Fibroblast of lung (primary cell): ENCODE data around the gene GAS7.

Source experiments
- CTCF ChIP-seq, 2 donors: IDR thresholded peaks in 1 of 2; conservative IDR thresholded peaks in 1 of 2; 1 replicate in 1 of 2; 2 replicates in 1 of 2; pipeline ENCODE4 v1.5.1; 2011 to 2012; ENCODE audit warnings: low read length in 2 of 2, control low read depth in 1 of 2, inconsistent platforms in 1 of 2, low read depth in 1 of 2, mild to moderate bottlenecking in 1 of 2
- EZH2 ChIP-seq: IDR thresholded peaks from 2 replicates; pipeline ENCODE4 v1.5.1; 2012; ENCODE audit warnings: low read length, control low read depth, mild to moderate bottlenecking; ENCODE audit errors: missing control alignments

DNA sequence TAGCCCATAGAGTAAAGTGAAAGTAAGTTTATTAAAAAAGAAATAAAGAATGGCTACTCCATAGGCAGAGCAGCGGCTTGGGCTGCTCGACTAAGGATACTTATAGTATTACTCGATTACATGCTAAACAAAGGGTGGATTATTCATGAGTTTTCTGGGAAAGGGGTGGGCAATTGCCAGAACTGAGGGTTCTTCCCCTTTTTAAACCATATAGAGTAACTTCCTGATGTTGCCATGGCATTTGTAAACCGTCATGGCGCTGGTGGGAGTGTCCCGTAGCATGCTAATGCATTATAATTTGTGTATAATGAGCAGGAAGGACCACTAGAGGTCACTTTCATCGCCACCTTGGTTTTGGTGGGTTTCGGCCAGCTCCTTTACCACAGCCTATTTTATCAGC lies 13.3 kb upstream of the GAS7 start:
- TF ChIP-seq CTCF (conservative IDR thresholded peaks at IDR 0.05 in 1 of 2, IDR thresholded peaks at IDR 0.05 in 1 of 2; ENCODE audit: low read depth in 1 of 2, low read length in 2 of 2): no peak
- no peak for TF ChIP-seq EZH2
